Natural killer cell (primary cell): ENCODE measurements around the gene TMEM184A. TPM values are rescaled to one million over a fixed set of nuclear protein-coding genes. Genes with fewer than 3 reads are reported as not detected.

Experiments used
- ATAC-seq, 3 donors: fragments of 150-1000 bp in 2 of 3; fragments of 200-7000 bp in 1 of 3; cut with Tn5 transposase; 1 replicate in 1 of 3; 2 replicates in 2 of 3; pipeline ENCODE4 v1.10.0; 2021; ENCODE audit warnings: mild to moderate bottlenecking in 2 of 3, moderate library complexity in 2 of 3
- DNase-seq, 2 donors: peaks; one replicate each; pipeline versions ENCODE4 v3.0.0 to v3.0.0-alpha.2; 2013 to 2021; ENCODE audit warnings: mixed read lengths in 1 of 2
- H3K27ac ChIP-seq: one replicate; pipeline ENCODE4 v1.5.1; 2013; ENCODE audit warnings: mild to moderate bottlenecking, low read length
- H3K27me3 ChIP-seq: one replicate; pipeline ENCODE4 v1.6.1; 2013; ENCODE audit warnings: low read length; ENCODE audit not compliant: control insufficient read depth, insufficient read depth
- H3K36me3 ChIP-seq: one replicate; pipeline ENCODE4 v1.6.1; 2013; ENCODE audit warnings: low read length; ENCODE audit not compliant: control insufficient read depth, insufficient read depth
- H3K4me1 ChIP-seq: one replicate; pipeline ENCODE4 v1.6.1; 2013; ENCODE audit warnings: low read length; ENCODE audit not compliant: control insufficient read depth, insufficient read depth
- H3K4me3 ChIP-seq: one replicate; pipeline ENCODE4 v1.5.1; 2013; ENCODE audit warnings: low read length
- H3K9me3 ChIP-seq: one replicate; pipeline ENCODE4 v1.6.1; 2013; ENCODE audit warnings: low read length; ENCODE audit not compliant: control insufficient read depth, insufficient read depth
- H3K27ac Mint-ChIP-seq, 2 donors: one replicate each; pipeline ENCODE4 v1.8.0; 2022; ENCODE audit warnings: mild to moderate bottlenecking in 2 of 2, mixed read lengths in 2 of 2, moderate library complexity in 1 of 2
- H3K27me3 Mint-ChIP-seq, 2 donors: one replicate each; pipeline ENCODE4 v1.8.0; 2022; ENCODE audit warnings: low read depth in 2 of 2, mixed read lengths in 2 of 2
- H3K36me3 Mint-ChIP-seq: one replicate; pipeline ENCODE4 v1.8.0; 2022; ENCODE audit warnings: mixed read lengths
- H3K4me1 Mint-ChIP-seq, 2 donors: one replicate each; pipeline ENCODE4 v1.8.0; 2022; ENCODE audit warnings: mixed read lengths in 2 of 2
- H3K4me3 Mint-ChIP-seq: one replicate; pipeline ENCODE4 v1.8.0; 2022; ENCODE audit warnings: mild to moderate bottlenecking, moderate library complexity, mixed read lengths
- H3K9me3 Mint-ChIP-seq, 2 donors: one replicate each; pipeline ENCODE4 v1.8.0; 2022; ENCODE audit warnings: mixed read lengths in 2 of 2
- WGBS: methylation state at CpG from one replicate; pipeline ENCODE4 v1.1.7; 2013; ENCODE audit warnings: missing lambda C conversion rate; ENCODE audit not compliant: insufficient coverage; 5-methylcytosine and 5-hydroxymethylcytosine counted together
- intact Hi-C: fragments of 100-400 bp; cut with micrococcal nuclease; formaldehyde crosslinking; loops from one replicate; pipeline ENCODE4 v1.14.2; 2022
- total RNA-seq, 4 donors: library from RNA; stranded (reverse); fragments of 120-200 nt in 1 of 4; gene quantifications; one replicate each; pipeline versions ENCODE4 v1.2.3 to v1.2.4, GENCODE V29; 2013 to 2022
- TF ChIP-seq, protein P1 (sequence below): fragments of 200-600 bp; IDR thresholded peaks from one replicate; pipeline ENCODE4 v1.8.0; 2022; ENCODE audit warnings: antibody characterized with exemption

Gene TMEM184A
- total RNA-seq, 3 donors from 2014 or later (not counting 1 experiment from before 2014, with no cell fraction given): 0.14 TPM; not detected in 2

DNA sequence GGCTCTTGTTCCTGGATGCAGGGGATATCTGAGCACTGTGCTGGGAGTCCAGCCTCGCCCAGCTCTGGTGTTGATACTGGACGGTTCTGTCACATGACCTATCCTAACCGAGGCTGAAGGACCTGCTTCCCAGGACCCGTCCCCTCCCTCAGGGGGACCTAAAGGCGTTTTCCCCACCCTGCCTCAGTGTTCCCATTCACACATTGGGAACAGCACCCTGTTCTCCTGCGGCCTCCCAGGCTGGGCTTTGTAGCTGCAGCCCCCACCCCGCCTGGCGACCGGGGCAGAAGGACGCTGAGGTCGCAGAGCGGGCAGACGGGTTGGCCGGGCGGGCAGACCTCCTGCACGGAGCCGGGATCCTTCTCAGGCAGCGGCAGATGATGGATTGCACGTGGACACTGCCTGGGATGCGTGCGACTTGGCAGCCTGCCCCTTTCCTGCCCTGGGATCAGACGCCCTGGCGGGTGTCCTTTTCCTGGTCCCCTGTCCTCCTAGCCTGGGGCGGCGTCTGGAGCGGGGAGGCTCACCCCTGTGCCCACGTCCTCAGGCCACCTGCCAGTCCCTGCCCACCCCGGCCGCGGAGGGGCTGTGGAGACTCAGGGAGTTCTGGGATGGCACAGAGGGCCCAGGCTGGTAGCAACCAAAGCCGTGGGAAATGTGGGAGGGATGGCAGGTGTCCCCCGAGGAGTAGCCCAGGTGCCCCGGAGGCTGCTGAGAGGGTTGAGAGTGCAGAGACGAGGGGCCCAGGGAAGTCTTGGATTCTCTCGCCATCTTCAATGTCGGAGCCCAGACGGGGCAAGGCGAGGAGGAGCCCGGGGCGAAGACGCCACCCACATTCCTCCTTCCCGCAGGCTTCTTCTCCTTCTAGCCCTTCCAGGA is 31.1 kb upstream of the TMEM184A start:
- no peaks in the 10 kb centered on the region for H3K36me3 Mint-ChIP-seq
- 91% methylated on average over 42 of the region's 42 CpGs for WGBS

DNA sequence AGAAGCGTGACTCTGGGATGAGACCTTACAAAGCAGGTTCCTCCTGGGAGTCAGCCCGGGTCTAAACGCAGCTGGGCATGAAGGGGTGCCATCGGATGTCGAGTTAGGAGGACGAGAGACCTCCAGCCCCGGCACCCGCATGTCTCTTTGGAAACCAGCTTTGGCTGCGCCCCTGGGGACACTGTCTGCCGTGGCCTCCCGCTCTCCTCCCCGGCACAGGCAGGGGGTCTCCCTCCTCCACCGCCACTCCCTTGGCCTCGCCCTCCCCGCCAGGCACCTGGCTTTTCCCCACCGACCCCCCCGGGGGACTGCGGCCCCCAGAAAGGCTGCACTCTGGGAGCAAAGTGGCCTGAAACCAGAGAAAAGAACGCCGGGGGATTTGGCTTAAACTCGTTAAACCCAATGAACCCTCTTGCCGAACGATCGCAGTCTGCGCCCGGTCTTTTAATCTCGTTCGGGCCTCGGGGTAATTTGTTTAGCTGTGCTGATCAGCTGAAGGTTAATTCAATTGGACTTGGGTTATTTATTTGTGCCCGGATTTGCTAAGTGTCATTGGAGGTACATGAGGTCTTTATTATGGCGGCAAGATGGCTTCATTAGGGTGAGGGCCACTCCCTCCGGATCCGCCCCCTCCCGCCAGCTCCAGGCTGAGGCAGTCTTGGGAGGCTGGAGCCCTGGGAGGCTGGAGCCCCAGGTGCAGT is 30.3 kb upstream of the TMEM184A start:
- peaks cover 4% of the 10 kb centered on the region for H3K27me3 ChIP-seq
- DNase-seq: no peak
- no peak overlapping the region for H3K4me3 ChIP-seq
- no peaks in the 10 kb centered on the region for H3K9me3 Mint-ChIP-seq
- peak in 1 of 3 donors; percentile 22 for ATAC-seq
- intact Hi-C loops: no loop called here
- H3K36me3 ChIP-seq: no peaks in the 10 kb centered on the region
- H3K9me3 ChIP-seq: no peaks in the 10 kb centered on the region
- H3K36me3 Mint-ChIP-seq: no peaks in the 10 kb centered on the region
- H3K4me1 ChIP-seq: peaks cover 1% of the 10 kb centered on the region
- TF ChIP-seq, protein P1, sequence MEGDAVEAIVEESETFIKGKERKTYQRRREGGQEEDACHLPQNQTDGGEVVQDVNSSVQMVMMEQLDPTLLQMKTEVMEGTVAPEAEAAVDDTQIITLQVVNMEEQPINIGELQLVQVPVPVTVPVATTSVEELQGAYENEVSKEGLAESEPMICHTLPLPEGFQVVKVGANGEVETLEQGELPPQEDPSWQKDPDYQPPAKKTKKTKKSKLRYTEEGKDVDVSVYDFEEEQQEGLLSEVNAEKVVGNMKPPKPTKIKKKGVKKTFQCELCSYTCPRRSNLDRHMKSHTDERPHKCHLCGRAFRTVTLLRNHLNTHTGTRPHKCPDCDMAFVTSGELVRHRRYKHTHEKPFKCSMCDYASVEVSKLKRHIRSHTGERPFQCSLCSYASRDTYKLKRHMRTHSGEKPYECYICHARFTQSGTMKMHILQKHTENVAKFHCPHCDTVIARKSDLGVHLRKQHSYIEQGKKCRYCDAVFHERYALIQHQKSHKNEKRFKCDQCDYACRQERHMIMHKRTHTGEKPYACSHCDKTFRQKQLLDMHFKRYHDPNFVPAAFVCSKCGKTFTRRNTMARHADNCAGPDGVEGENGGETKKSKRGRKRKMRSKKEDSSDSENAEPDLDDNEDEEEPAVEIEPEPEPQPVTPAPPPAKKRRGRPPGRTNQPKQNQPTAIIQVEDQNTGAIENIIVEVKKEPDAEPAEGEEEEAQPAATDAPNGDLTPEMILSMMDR: no peak
- H3K27ac ChIP-seq: no peak overlapping the region
- H3K27ac Mint-ChIP-seq: no peak overlapping the region
- 94% methylated on average over 34 of the region's 34 CpGs for WGBS
- H3K4me1 Mint-ChIP-seq: no peaks in the 10 kb centered on the region
- H3K4me3 Mint-ChIP-seq: no peak overlapping the region
- peaks cover 5 to 11% of the 10 kb centered on the region in 2 donors for H3K27me3 Mint-ChIP-seq

More for the DNA sequence above, 31.1 kb upstream of the TMEM184A start:
- Mint-ChIP-seq H3K4me1 (peaks cover 5 to 8% of the 10 kb centered on the region in 2 donors), H3K27me3 (peaks cover 12 to 19% of the 10 kb centered on the region in 2 donors), H3K9me3 (no peaks in the 10 kb centered on the region), H3K4me3 (no peak overlapping the region), H3K27ac (no peak overlapping the region)
- ATAC-seq (no peak), DNase-seq (no peak)
- H3K27ac ChIP-seq: no peak overlapping the region
- H3K27me3 ChIP-seq: peaks cover 9% of the 10 kb centered on the region
- peaks cover 9% of the 10 kb centered on the region for H3K4me1 ChIP-seq
- TF ChIP-seq, protein P1: no peak
- H3K36me3 ChIP-seq: no peaks in the 10 kb centered on the region
- H3K4me3 ChIP-seq: no peak overlapping the region
- intact Hi-C loops: no loop called here
- no peaks in the 10 kb centered on the region for H3K9me3 ChIP-seq

DNA sequence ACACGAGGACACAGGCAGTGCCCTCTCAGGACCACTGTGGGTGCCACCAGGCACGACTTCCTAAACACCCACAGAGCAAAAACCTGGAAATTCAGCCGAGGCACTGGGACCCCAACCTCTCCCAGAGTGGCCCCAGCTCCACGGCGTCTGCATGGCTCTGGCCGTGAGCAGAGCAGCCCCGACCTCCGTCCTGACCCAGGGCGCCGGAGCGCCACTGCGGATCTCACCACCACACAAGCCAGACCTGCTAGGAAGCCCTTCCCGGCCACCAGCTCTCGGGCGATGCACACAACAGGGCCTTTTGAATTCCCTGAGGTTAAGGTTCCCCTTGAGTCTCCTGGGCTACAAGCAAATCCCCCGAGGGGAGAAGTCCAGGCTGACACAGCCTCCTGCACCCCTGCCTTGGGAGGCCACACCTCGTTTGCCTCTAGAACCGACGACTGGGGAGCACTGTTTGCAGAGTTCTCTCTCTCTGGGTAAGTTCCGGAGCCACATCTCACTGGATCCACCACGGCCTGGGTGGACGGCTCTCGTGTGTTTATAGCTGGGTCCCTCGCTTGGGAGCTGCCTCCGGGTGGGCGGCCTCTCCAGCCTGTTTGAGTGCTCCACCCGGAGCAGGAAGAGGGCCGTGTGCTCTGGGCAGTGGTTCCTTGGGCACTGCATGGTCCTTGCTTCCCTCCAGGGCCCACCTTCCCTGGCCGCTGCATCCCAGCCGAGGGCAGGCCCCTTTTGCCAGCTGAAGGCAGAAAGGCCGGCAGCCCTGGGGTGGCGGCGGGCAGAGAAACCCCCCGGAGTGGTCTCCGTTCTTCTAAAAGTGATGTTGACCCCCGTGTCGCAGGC is 29.4 kb upstream of the TMEM184A start:
- ATAC-seq (no peak), DNase-seq (no peak)
- intact Hi-C loops: no loop called here
- Mint-ChIP-seq H3K9me3 (no peaks in the 10 kb centered on the region), H3K27me3 (peaks cover 1 to 2% of the 10 kb centered on the region in 2 donors), H3K4me1 (no peaks in the 10 kb centered on the region), H3K36me3 (no peaks in the 10 kb centered on the region), H3K4me3 (no peak overlapping the region), H3K27ac (no peak overlapping the region)
- no peaks in the 10 kb centered on the region for H3K4me1 ChIP-seq
- no peak overlapping the region for H3K27ac ChIP-seq
- no peak overlapping the region for H3K4me3 ChIP-seq
- 94% methylated on average over 37 of the region's 37 CpGs for WGBS
- TF ChIP-seq, protein P1: no peak
- no peaks in the 10 kb centered on the region for H3K36me3 ChIP-seq
- H3K27me3 ChIP-seq: peaks cover 2% of the 10 kb centered on the region
- no peaks in the 10 kb centered on the region for H3K9me3 ChIP-seq
